ENCODE measurements around the gene ARHGAP30.

DNA sequence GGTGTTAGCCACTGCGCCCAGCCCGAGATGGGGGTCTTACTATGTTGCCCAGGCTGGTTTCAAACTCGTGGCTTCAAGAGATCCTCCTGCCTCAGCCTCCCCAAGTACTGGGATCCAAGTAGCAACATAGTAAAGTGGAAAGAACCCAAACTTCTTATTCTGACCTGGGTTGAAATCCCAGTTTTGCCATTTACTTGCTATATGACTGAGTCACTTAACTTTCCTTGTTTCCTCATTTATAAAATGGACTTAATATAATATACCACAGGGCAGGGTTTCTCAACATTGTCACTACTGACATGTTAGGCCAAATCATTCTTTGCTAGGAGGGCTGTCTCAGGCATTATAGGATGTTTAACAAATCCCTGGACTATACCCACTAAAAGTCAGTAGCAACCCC lies 41.4 kb upstream of the ARHGAP30 start:
- no peak for TF ChIP-seq CEBPB (IDR thresholded peaks at IDR 0.05; ENCODE audit: low read depth, low read length)
- TF ChIP-seq, protein P1, sequence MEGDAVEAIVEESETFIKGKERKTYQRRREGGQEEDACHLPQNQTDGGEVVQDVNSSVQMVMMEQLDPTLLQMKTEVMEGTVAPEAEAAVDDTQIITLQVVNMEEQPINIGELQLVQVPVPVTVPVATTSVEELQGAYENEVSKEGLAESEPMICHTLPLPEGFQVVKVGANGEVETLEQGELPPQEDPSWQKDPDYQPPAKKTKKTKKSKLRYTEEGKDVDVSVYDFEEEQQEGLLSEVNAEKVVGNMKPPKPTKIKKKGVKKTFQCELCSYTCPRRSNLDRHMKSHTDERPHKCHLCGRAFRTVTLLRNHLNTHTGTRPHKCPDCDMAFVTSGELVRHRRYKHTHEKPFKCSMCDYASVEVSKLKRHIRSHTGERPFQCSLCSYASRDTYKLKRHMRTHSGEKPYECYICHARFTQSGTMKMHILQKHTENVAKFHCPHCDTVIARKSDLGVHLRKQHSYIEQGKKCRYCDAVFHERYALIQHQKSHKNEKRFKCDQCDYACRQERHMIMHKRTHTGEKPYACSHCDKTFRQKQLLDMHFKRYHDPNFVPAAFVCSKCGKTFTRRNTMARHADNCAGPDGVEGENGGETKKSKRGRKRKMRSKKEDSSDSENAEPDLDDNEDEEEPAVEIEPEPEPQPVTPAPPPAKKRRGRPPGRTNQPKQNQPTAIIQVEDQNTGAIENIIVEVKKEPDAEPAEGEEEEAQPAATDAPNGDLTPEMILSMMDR (conservative IDR thresholded peaks at IDR 0.05; ENCODE audit: low read depth, low read length): no peak
- no peak for TF ChIP-seq NFE2L2 (IDR thresholded peaks at IDR 0.05; ENCODE audit: low read depth, low read length)
- no peak for TF ChIP-seq RAD21 (IDR thresholded peaks at IDR 0.05; ENCODE audit: low read length)
- TF ChIP-seq RFX5 (IDR thresholded peaks at IDR 0.05; ENCODE audit: low read depth, low read length): no peak
- no peak for TF ChIP-seq POLR2A (IDR thresholded peaks at IDR 0.05; ENCODE audit: low read depth, low read length)
- no peak for TF ChIP-seq FOS (IDR thresholded peaks at IDR 0.05; ENCODE audit: low read depth, low read length)
- TF ChIP-seq, protein P2, sequence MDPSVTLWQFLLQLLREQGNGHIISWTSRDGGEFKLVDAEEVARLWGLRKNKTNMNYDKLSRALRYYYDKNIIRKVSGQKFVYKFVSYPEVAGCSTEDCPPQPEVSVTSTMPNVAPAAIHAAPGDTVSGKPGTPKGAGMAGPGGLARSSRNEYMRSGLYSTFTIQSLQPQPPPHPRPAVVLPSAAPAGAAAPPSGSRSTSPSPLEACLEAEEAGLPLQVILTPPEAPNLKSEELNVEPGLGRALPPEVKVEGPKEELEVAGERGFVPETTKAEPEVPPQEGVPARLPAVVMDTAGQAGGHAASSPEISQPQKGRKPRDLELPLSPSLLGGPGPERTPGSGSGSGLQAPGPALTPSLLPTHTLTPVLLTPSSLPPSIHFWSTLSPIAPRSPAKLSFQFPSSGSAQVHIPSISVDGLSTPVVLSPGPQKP (IDR thresholded peaks at IDR 0.05; ENCODE audit: borderline replicate concordance, low read depth, low read length): no peak
- TF ChIP-seq RCOR1 (IDR thresholded peaks at IDR 0.05; ENCODE audit: insufficient replicate concordance, low read length): no peak
- TF ChIP-seq USF2 (IDR thresholded peaks at IDR 0.05; ENCODE audit: low read depth, low read length): no peak
- no peak for TF ChIP-seq BHLHE40 (IDR thresholded peaks at IDR 0.05; ENCODE audit: low read depth, low read length)
- TF ChIP-seq MAZ (IDR thresholded peaks at IDR 0.05; ENCODE audit: borderline replicate concordance, low read depth, low read length): no peak
- TF ChIP-seq MAFK (IDR thresholded peaks at IDR 0.05; ENCODE audit: low read depth, low read length): no peak
- TF ChIP-seq CHD1 (IDR thresholded peaks at IDR 0.05; ENCODE audit: low read depth, low read length): no peak

Data from IMR-90 (cell line).